Astrocyte (in vitro differentiated cells and primary cell): ENCODE measurements around the gene CHRNE. TPM values are rescaled to one million over a fixed set of nuclear protein-coding genes. Genes with fewer than 3 reads are reported as not detected.
"Not testable (repeated sequence)": the region's sequence is repeated elsewhere in the genome, so short reads cannot be mapped to it uniquely, and the experiment has no call there.

ENCODE experiments used
- DNase-seq: peaks from one replicate; pipeline ENCODE4 v3.0.0-alpha.2; 2010; ENCODE audit warnings: low read depth
- FAIRE-seq: peaks from 2 replicates; lab custom pipeline; 2011; peaks lifted over from hg19 to GRCh38; lab: Jason Lieb, UNC
- H2AFZ ChIP-seq: 2 replicates; pipeline ENCODE4 v1.6.0; 2012; ENCODE audit warnings: low read depth, low read length, inconsistent platforms
- H3K27ac ChIP-seq: 2 replicates; pipeline ENCODE4 v1.5.1; 2011; ENCODE audit warnings: low read depth, low read length, inconsistent platforms
- H3K27me3 ChIP-seq: 2 replicates; pipeline ENCODE4 v1.6.0; 2011; ENCODE audit warnings: low read length, inconsistent platforms; ENCODE audit not compliant: insufficient read depth
- H3K36me3 ChIP-seq: 2 replicates; pipeline ENCODE4 v1.5.1; 2011; ENCODE audit warnings: low read length, inconsistent platforms; ENCODE audit not compliant: insufficient read depth
- H3K4me1 ChIP-seq: 2 replicates; pipeline ENCODE4 v1.5.1; 2011; ENCODE audit warnings: low read length, inconsistent platforms; ENCODE audit not compliant: insufficient read depth
- H3K4me2 ChIP-seq: 2 replicates; pipeline ENCODE4 v1.6.0; 2012; ENCODE audit warnings: low read length, inconsistent platforms
- H3K4me3 ChIP-seq: 2 replicates; pipeline ENCODE4 v1.5.1; 2011; ENCODE audit warnings: low read depth, mild to moderate bottlenecking, low read length, inconsistent platforms; ENCODE audit not compliant: insufficient read depth
- H3K79me2 ChIP-seq: 2 replicates; pipeline ENCODE4 v1.6.0; 2012; ENCODE audit warnings: mild to moderate bottlenecking, low read length, inconsistent platforms; ENCODE audit not compliant: insufficient read depth
- H3K9ac ChIP-seq: 2 replicates; pipeline ENCODE4 v1.6.0; 2012; ENCODE audit warnings: mild to moderate bottlenecking, low read length, inconsistent platforms
- H3K9me3 ChIP-seq: 2 replicates; pipeline ENCODE4 v1.5.1; 2012; ENCODE audit warnings: low read depth, mild to moderate bottlenecking, low read length, inconsistent platforms; ENCODE audit not compliant: insufficient read depth
- H4K20me1 ChIP-seq: 2 replicates; pipeline ENCODE4 v1.6.0; 2012; ENCODE audit warnings: low read length, inconsistent platforms; ENCODE audit not compliant: insufficient read depth
- H3K27ac Mint-ChIP-seq: one replicate; pipeline ENCODE4 v1.8.0; 2021; ENCODE audit warnings: mild to moderate bottlenecking, mixed read lengths; ENCODE audit not compliant: unreplicated experiment
- H3K27me3 Mint-ChIP-seq: one replicate; pipeline ENCODE4 v1.8.0; 2021; ENCODE audit warnings: low read depth, mixed read lengths; ENCODE audit not compliant: unreplicated experiment
- H3K36me3 Mint-ChIP-seq: one replicate; pipeline ENCODE4 v1.8.0; 2021; ENCODE audit warnings: low read depth, mixed read lengths; ENCODE audit not compliant: unreplicated experiment
- H3K4me1 Mint-ChIP-seq: one replicate; pipeline ENCODE4 v1.8.0; 2021; ENCODE audit warnings: low read depth, mixed read lengths; ENCODE audit not compliant: unreplicated experiment
- H3K4me3 Mint-ChIP-seq: one replicate; pipeline ENCODE4 v1.8.0; 2021; ENCODE audit warnings: mild to moderate bottlenecking, moderate library complexity, mixed read lengths; ENCODE audit not compliant: unreplicated experiment
- H3K9me3 Mint-ChIP-seq: one replicate; pipeline ENCODE4 v1.8.0; 2021; ENCODE audit warnings: mild to moderate bottlenecking, mixed read lengths; ENCODE audit not compliant: unreplicated experiment
- CTCF ChIP-seq: IDR thresholded peaks from 2 replicates; pipeline ENCODE4 v1.5.1; 2011; ENCODE audit warnings: low read depth, mild to moderate bottlenecking, inconsistent platforms, low read length, moderate library complexity; ENCODE audit not compliant: insufficient read depth
- EZH2 ChIP-seq: IDR thresholded peaks from 2 replicates; pipeline ENCODE4 v1.6.1; 2012; ENCODE audit warnings: mild to moderate bottlenecking, low read length, inconsistent platforms; ENCODE audit not compliant: insufficient read depth
- total RNA-seq: library from RNA; stranded (reverse); gene quantifications from 2 replicates; pipeline ENCODE4 v1.2.1, GENCODE V29; 2021

Gene CHRNE
- total RNA-seq, 1 donor from 2014 or later = 0.20 TPM

GRCh38 chr17:4867535-4867934, 35.4 kb downstream of the CHRNE start:
- H3K36me3 ChIP-seq, H3K27ac ChIP-seq, FAIRE-seq, H3K9ac ChIP-seq, H3K9me3 ChIP-seq, H3K9me3 Mint-ChIP-seq, H2AFZ ChIP-seq, H3K4me1 Mint-ChIP-seq, H3K4me2 ChIP-seq, H3K36me3 Mint-ChIP-seq, DNase-seq, H3K27me3 ChIP-seq, H3K4me1 ChIP-seq, H3K4me3 ChIP-seq, H3K27me3 Mint-ChIP-seq, H3K27ac Mint-ChIP-seq, H3K4me3 Mint-ChIP-seq, H3K79me2 ChIP-seq: not testable (repeated sequence)
- peaks cover 28% of the 10 kb centered on the region for H4K20me1 ChIP-seq

DNA sequence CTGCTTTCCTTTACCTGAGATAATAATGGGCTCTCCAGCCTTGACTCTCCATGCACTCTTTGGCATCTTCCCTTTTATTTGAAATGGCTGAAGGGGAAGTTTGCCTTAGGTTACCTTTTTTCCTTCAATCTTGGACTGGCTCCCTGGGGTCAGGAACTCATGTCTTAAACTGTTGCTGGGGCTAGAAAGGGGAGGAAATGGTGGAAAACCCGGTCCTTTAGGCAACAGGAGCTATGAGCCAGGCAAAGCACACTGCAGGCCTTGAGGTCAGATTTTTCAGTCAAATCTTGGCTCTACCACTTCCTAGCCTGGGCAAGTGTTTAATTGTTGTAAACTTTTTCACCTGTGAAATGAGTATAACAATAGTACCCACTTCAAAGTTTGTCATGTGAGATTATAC, 39.6 kb downstream of the CHRNE start:
- no peak for FAIRE-seq

DNA sequence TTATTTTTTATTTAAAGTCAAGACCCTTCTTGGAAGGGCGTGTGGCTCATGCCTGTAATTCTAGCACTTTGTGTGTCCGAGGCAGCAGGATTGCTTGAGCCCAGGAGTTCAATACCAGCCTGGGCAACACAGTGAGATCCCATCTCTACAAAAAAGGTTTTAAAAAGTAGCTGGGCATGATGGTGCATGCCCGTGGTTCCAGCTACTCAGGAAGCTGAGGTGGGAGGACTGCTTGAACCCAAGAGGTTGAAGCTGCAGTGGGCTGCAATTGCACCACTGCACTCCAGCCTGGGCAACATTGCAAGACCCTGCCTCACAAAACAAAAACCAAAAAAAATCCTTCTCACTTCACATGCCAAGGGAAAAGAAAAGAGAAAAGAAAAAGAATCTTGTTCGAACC, 40.2 kb downstream of the CHRNE start:
- FAIRE-seq (no peak), DNase-seq (no peak)
- H3K36me3 Mint-ChIP-seq = peaks cover 11% of the 10 kb centered on the region
- no peak overlapping the region for H3K27ac Mint-ChIP-seq
- H3K79me2 ChIP-seq = peaks cover 13% of the 10 kb centered on the region
- H3K9me3 Mint-ChIP-seq = no peaks in the 10 kb centered on the region
- H3K27ac ChIP-seq = no peak overlapping the region
- H3K27me3 ChIP-seq = no peaks in the 10 kb centered on the region
- no peaks in the 10 kb centered on the region for H3K27me3 Mint-ChIP-seq
- TF ChIP-seq EZH2 (no peak), CTCF (no peak)
- H3K9ac ChIP-seq = no peak overlapping the region
- H4K20me1 ChIP-seq = peaks cover 46% of the 10 kb centered on the region
- H3K4me3 ChIP-seq = no peak overlapping the region
- H3K4me1 ChIP-seq = peaks cover 14% of the 10 kb centered on the region
- no peak overlapping the region for H3K4me3 Mint-ChIP-seq
- no peak overlapping the region for H3K4me2 ChIP-seq
- H2AFZ ChIP-seq = no peak overlapping the region
- H3K36me3 ChIP-seq = no peaks in the 10 kb centered on the region
- peaks cover 13% of the 10 kb centered on the region for H3K4me1 Mint-ChIP-seq
- no peaks in the 10 kb centered on the region for H3K9me3 ChIP-seq

More for the DNA sequence above, 39.6 kb downstream of the CHRNE start:
- Mint-ChIP-seq H3K4me3 (no peak overlapping the region), H3K27ac (no peak overlapping the region), H3K36me3 (peaks cover 11% of the 10 kb centered on the region), H3K9me3 (no peaks in the 10 kb centered on the region), H3K4me1 (peaks cover 9% of the 10 kb centered on the region), H3K27me3 (no peaks in the 10 kb centered on the region)
- H3K79me2 ChIP-seq = peaks cover 13% of the 10 kb centered on the region
- H3K4me2 ChIP-seq = no peak overlapping the region
- no peak overlapping the region for H3K27ac ChIP-seq
- no peaks in the 10 kb centered on the region for H3K9me3 ChIP-seq
- H3K4me1 ChIP-seq = peaks cover 9% of the 10 kb centered on the region
- H3K9ac ChIP-seq = no peak overlapping the region
- TF ChIP-seq EZH2 = no peak
- TF ChIP-seq CTCF = no peak
- no peaks in the 10 kb centered on the region for H3K36me3 ChIP-seq
- H3K27me3 ChIP-seq = no peaks in the 10 kb centered on the region
- DNase-seq = no peak
- H4K20me1 ChIP-seq = peaks cover 43% of the 10 kb centered on the region
- H3K4me3 ChIP-seq = no peak overlapping the region
- no peak overlapping the region for H2AFZ ChIP-seq
